ENCODE results near the gene KLHL22.

KLHL22 gene

DNA sequence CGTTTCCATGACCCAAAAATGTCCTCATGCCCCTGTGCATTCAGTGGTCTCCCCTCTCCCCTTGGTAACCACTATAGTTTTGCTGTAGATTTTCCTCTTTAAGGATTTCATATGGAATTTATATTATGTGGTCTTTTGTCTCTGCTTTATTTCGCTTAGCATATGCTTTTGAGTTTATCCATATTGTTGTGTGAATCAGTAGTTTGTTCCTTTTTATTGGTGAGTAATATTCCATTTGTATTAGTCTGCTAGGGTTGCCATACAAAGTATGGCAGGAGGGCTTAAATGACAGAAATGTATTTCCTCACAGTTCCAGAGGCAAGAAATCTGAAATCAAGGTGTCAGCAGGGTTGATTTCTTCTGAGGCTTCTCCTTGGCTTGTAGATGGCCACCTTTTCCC lies 98.1 kb downstream of the KLHL22 start:
- peaks cover 41% of the 10 kb centered on the region for H3K27me3 ChIP-seq (ENCODE audit: control insufficient read depth, low read length)
- no peaks in the 10 kb centered on the region for H3F3A ChIP-seq (ENCODE audit: control insufficient read depth, insufficient read depth)
- no peaks in the 10 kb centered on the region for H3K36me3 ChIP-seq (ENCODE audit: control insufficient read depth, low read length)
- H3K4me2 ChIP-seq (ENCODE audit: low read length) = no peak overlapping the region
- no peaks in the 10 kb centered on the region for H3K9me3 ChIP-seq (ENCODE audit: control insufficient read depth, insufficient read depth, low read length)
- 0 out of 2 replicates have a peak, but pooled peaks cover 3% of the 10 kb centered on the region for H4K20me1 ChIP-seq (ENCODE audit: control insufficient read depth, insufficient read depth, low read depth, low read length)
- no peak overlapping the region for H3K4me3 ChIP-seq (ENCODE audit: low read length)
- no peaks in the 10 kb centered on the region for H3K9me2 ChIP-seq (replicated peaks; ENCODE audit: control insufficient read depth, low read length)
- H3K27ac ChIP-seq (ENCODE audit: low read depth, low read length) = no peak overlapping the region
- H3K79me2 ChIP-seq (ENCODE audit: control insufficient read depth, low read length) = no peaks in the 10 kb centered on the region
- peaks cover 4% of the 10 kb centered on the region; the same call in 1 of the 2 replicates for H3K4me1 ChIP-seq (ENCODE audit: control insufficient read depth, low read length)
- TF ChIP-seq EZH2phosphoT487 (IDR thresholded peaks at IDR 0.05; ENCODE audit: borderline replicate concordance, low read length) = no peak

DNA sequence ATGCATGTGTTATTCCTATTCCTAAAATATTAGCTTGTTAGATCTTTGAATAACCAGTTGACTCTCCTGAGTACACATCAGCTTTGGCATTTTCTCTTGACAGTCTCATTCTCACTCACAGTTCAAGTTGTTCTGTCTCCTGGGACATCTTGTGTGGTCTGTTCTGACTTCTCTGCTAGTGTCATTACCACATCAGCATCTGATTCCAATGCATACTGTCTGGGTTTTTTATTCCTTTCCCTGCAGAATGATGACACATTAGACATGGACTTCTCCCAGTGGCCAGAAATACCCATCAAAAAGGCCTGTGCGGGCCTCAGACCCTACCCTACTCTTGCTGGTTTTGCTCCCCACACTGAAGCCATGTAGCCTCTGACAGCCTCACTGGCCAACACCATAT lies 99.0 kb downstream of the KLHL22 start:
- Histone ChIP-seq H3K36me3 (ENCODE audit: control insufficient read depth, low read length) (no peaks in the 10 kb centered on the region), H3K27ac (ENCODE audit: low read depth, low read length) (no peak overlapping the region), H3K4me1 (ENCODE audit: control insufficient read depth, low read length) (peaks cover 4% of the 10 kb centered on the region; the same call in 1 of the 2 replicates), H3K9me3 (ENCODE audit: control insufficient read depth, insufficient read depth, low read length) (no peaks in the 10 kb centered on the region), H3K79me2 (ENCODE audit: control insufficient read depth, low read length) (no peaks in the 10 kb centered on the region), H3K4me3 (ENCODE audit: low read length) (no peak overlapping the region), H3K4me2 (ENCODE audit: low read length) (no peak overlapping the region), H3F3A (ENCODE audit: control insufficient read depth, insufficient read depth) (no peaks in the 10 kb centered on the region), H3K9me2 (replicated peaks; ENCODE audit: control insufficient read depth, low read length) (no peaks in the 10 kb centered on the region), H3K27me3 (ENCODE audit: control insufficient read depth, low read length) (peaks cover 41% of the 10 kb centered on the region), H4K20me1 (ENCODE audit: control insufficient read depth, insufficient read depth, low read depth, low read length) (0 out of 2 replicates have a peak, but pooled peaks cover 3% of the 10 kb centered on the region)
- no peak for TF ChIP-seq EZH2phosphoT487 (IDR thresholded peaks at IDR 0.05; ENCODE audit: borderline replicate concordance, low read length)
- TF ChIP-seq, protein P1, sequence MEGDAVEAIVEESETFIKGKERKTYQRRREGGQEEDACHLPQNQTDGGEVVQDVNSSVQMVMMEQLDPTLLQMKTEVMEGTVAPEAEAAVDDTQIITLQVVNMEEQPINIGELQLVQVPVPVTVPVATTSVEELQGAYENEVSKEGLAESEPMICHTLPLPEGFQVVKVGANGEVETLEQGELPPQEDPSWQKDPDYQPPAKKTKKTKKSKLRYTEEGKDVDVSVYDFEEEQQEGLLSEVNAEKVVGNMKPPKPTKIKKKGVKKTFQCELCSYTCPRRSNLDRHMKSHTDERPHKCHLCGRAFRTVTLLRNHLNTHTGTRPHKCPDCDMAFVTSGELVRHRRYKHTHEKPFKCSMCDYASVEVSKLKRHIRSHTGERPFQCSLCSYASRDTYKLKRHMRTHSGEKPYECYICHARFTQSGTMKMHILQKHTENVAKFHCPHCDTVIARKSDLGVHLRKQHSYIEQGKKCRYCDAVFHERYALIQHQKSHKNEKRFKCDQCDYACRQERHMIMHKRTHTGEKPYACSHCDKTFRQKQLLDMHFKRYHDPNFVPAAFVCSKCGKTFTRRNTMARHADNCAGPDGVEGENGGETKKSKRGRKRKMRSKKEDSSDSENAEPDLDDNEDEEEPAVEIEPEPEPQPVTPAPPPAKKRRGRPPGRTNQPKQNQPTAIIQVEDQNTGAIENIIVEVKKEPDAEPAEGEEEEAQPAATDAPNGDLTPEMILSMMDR (IDR thresholded peaks at IDR 0.05; ENCODE audit: low read depth, low read length, poor library complexity, severe bottlenecking) = no peak

DNA sequence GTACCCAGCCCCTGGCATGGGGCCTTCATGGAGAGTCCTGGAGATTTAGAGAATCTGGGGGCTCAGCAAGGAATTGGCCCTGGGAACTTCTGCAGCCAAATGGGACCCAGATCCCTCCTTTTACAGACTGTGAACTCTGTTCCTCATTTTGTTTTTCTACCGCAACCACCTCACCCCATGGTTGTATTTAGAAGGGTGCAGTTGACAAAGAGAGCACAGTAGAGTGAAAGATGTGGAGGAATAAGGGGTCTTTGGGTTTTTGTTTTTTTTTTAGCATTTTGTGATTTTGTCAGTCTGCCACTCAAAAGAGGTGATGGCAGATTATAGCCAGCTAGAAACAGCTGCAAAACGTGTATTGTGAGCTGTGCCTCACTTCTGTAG lies 99.7 kb downstream of the KLHL22 start:
- peaks cover 41% of the 10 kb centered on the region for H3K27me3 ChIP-seq (ENCODE audit: control insufficient read depth, low read length)
- no peaks in the 10 kb centered on the region for H3K36me3 ChIP-seq (ENCODE audit: control insufficient read depth, low read length)
- no peaks in the 10 kb centered on the region for H3F3A ChIP-seq (ENCODE audit: control insufficient read depth, insufficient read depth)
- no peak overlapping the region for H3K4me3 ChIP-seq (ENCODE audit: low read length)
- no peaks in the 10 kb centered on the region for H3K79me2 ChIP-seq (ENCODE audit: control insufficient read depth, low read length)
- 0 out of 2 replicates have a peak, but pooled peaks cover 3% of the 10 kb centered on the region for H4K20me1 ChIP-seq (ENCODE audit: control insufficient read depth, insufficient read depth, low read depth, low read length)
- H3K4me1 ChIP-seq (ENCODE audit: control insufficient read depth, low read length) = no peaks in the 10 kb centered on the region
- H3K27ac ChIP-seq (ENCODE audit: low read depth, low read length) = no peak overlapping the region
- TF ChIP-seq, protein P1 (IDR thresholded peaks at IDR 0.05; ENCODE audit: low read depth, low read length, poor library complexity, severe bottlenecking) = no peak
- no peaks in the 10 kb centered on the region for H3K9me2 ChIP-seq (replicated peaks; ENCODE audit: control insufficient read depth, low read length)
- H3K9me3 ChIP-seq (ENCODE audit: control insufficient read depth, insufficient read depth, low read length) = no peaks in the 10 kb centered on the region
- H3K4me2 ChIP-seq (ENCODE audit: low read length) = no peak overlapping the region

DNA sequence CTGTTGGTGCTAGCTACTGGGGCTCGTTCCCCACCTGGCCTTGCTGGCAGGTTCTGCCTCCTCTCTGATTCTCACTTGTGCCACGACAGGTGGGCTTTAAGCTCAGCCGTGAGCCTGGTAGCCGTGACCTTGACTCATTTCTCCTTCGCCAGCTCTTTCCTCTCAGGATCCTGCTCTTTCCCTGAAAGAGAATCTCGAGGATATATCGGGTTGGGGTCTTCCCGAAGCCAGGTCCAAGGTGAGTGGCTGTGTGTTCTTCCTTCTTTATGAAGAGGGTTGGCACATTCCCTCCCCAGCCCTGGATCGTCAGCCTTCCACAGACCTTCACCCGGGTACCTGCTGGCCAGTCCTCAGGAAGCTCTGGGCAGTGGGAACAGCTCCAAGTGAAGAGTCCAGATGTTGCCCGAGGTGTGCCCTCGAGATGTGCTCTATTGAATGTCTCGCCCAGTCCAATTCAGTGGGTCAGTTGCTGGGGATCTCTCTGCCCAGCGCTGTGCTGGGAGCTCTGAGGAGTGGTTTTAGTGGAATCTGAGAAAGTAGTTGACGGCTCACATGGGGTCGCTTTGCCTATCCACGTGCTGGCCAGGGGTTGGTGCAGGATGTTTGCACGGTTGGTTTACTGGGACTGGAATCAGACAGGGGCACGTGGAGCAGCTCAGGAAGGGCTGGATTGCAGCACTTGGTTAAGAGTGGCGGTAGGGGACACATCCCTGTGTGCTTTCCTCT lies 100.3 kb downstream of the KLHL22 start:
- Histone ChIP-seq H3K4me1 (ENCODE audit: control insufficient read depth, low read length) (no peaks in the 10 kb centered on the region), H3F3A (ENCODE audit: control insufficient read depth, insufficient read depth) (no peaks in the 10 kb centered on the region), H3K4me3 (ENCODE audit: low read length) (no peak overlapping the region), H3K9me2 (replicated peaks; ENCODE audit: control insufficient read depth, low read length) (no peaks in the 10 kb centered on the region), H3K27ac (ENCODE audit: low read depth, low read length) (no peak overlapping the region), H3K36me3 (ENCODE audit: control insufficient read depth, low read length) (no peaks in the 10 kb centered on the region), H3K27me3 (ENCODE audit: control insufficient read depth, low read length) (peaks cover 41% of the 10 kb centered on the region), H3K9me3 (ENCODE audit: control insufficient read depth, insufficient read depth, low read length) (no peaks in the 10 kb centered on the region), H3K79me2 (ENCODE audit: control insufficient read depth, low read length) (no peaks in the 10 kb centered on the region), H3K4me2 (ENCODE audit: low read length) (no peak overlapping the region), H4K20me1 (ENCODE audit: control insufficient read depth, insufficient read depth, low read depth, low read length) (0 out of 2 replicates have a peak, but pooled peaks cover 3% of the 10 kb centered on the region)
- no peak for TF ChIP-seq EZH2phosphoT487 (IDR thresholded peaks at IDR 0.05; ENCODE audit: borderline replicate concordance, low read length)
- TF ChIP-seq, protein P1 (IDR thresholded peaks at IDR 0.05; ENCODE audit: low read depth, low read length, poor library complexity, severe bottlenecking) = no peak

All from DOHH2 (cell line).